GM21619 (cell line): ENCODE results near the gene IL36RN.

Experiments
- ATAC-seq: cut with Tn5 transposase; IDR thresholded peaks from one replicate; pipeline ENCODE4 v1.9.1; 2021; ENCODE audit not compliant: unreplicated experiment

Gene IL36RN

GRCh38 chr2:113046465-113046864 lies 12.5 kb upstream of the IL36RN start:
- ATAC-seq = no peak

DNA sequence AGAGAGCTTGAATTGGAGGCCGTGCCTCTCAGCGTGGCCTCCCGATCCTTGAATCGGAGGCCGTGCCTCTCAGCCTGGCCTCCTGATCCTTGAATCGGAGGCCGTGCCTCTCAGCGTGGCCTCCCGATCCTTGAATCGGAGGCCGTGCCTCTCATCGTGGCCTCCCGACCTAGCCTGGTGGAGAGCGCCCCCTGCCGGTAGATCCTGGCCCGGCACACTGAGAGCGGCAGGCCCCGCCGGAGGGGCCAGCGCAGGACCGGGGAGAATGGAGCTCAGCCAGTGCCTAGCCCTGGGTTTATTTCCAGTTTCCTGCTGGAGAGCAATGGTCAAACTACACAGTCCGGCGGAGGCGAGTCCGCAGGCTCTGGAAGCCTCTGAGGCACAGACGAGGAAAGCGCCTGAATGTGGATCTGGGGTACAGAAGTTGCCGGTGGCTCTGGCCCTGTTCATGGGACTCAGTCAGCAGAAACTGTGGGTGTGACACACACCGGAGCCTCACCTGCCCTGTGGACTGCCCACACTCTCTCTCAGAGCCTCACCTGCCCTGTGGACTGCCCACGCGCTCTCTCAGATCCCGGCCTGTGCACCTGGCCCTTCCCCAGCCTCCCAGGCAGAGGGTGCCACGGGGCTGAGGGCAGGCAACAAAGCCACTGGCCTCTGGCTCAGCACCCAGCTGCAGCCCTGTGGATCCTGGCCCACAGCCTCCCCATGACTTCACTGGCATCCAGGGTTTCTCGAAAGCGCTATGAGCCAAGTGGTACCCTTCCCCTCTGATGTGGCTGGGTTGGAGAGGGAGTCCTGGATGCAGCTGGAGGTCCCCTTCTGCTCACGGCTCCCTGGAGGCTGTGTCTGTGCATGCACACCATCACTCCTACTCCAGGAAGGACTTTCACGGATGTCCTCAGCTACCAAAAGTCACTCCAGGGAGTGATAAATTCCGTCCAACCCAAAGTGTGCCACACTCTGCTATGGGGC lies 7.8 kb upstream of the IL36RN start:
- no peak for ATAC-seq

- ATAC-seq = no peak
Observed at GRCh38 chr2:113052396-113052917, 6.5 kb upstream of the IL36RN start, which contains the start of gene IL36B. Gene IL36B (minus strand): TSS chr2:113052867.

DNA sequence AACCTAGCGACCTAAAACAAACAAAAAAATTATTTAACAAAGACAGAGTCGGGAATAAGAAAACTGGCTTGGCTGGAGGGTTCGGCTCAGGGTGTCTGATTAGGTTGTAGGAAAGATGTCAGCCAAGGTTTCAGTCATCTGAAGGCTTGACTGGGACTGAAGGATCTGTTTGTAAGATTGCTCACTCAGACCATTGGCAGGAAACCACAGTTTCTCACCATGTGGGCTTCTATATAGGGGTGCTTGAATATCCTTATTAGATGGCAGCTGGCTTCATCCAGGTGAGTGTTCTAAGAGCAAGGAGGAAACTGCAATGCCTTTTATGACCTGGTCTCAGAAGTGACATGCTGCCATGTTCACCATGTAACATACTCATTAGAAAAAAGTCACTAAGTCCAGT lies 5.3 kb upstream of the IL36RN start:
- ATAC-seq = no peak

DNA sequence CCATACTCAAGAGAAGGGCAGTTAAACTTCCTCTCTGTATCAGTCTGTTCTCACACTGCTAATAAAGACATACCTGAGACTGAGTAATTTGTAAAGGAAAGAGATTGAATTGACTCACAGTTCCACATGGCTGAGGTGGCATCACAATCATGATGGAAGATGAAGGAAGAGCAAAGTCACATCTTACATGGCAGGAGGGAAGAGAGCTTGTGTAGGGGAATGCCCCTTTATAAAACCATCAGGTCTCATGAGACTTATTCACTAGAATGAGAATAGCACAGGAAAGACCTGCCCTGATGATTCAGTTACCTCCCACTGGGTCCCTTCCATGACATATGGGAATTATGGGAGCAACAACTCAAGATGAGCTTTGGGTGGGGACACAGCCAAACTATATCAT lies 4.9 kb upstream of the IL36RN start:
- no peak for ATAC-seq

- no peak for ATAC-seq
Observed at GRCh38 chr2:113056521-113056920, 2.5 kb upstream of the IL36RN start.

DNA sequence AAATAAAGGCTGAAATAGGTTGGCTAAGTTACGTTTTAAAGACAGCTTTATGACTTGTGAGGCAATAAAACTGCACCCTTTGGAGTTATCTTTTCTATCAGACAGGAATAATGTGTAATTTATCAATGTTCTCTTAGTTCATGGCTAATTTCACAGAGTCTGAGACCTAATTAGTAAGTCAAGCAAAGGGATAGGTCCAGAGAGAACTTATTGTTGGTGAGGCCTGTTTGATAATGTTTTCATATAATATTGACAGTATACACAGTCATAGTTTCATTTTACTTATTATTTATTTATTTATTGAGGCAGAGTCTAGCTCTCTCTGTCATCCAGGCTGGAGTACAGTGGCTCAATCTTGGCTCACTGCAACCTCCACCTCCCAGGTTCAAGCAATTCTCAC lies 1.9 kb upstream of the IL36RN start:
- no peak for ATAC-seq

DNA sequence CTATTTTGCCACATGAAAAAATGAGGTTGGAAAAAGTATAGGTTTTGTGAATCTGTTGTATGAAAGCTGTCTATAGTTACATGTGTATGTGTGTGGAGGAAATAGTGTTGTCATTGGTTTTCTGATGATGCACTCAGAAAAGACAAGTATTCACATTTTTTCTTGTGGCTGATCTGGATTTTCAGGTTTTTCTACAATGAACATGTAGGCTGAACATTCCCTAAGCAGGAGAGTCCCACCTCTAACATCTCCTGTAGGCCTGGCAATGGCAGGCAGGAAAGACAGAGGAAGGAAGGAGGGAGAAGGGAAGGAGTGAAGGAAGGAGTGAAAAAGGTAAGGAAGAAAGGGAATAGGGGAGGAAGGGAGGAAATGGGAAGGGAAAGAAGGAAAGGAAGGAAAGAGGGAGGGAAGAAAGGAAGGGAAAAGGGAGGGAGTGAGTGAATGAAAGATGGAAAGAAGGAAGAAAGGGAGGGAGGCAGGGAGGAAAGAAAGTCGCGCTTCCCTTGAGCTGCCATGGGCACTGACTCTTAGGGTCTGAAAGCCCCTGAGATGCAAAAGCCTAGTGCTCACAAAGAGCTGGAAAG lies 495 bp upstream of the IL36RN start:
- ATAC-seq = no peak

- no peak for ATAC-seq
Observed at GRCh38 chr2:113060396-113060795, 1.4 kb downstream of the IL36RN start.

GRCh38 chr2:113060796-113061195 lies 1.8 kb downstream of the IL36RN start:
- no peak for ATAC-seq

- no peak for ATAC-seq
Observed at GRCh38 chr2:113061241-113061640, 2.2 kb downstream of the IL36RN start.

GRCh38 chr2:113061896-113062770 lies 3.1 kb downstream of the IL36RN start:
- ATAC-seq = no peak

DNA sequence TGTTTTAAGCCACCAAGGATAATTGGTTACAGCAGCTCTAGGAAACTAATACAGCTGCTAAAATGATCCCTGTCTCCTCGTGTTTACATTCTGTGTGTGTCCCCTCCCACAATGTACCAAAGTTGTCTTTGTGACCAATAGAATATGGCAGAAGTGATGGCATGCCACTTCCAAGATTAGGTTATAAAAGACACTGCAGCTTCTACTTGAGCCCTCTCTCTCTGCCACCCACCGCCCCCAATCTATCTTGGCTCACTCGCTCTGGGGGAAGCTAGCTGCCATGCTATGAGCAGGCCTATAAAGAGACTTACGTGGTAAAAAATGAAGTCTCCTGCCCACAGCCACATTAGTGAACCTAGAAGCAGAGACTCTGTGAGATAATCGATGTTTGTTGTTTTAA lies 5.3 kb downstream of the IL36RN start:
- no peak for ATAC-seq

DNA sequence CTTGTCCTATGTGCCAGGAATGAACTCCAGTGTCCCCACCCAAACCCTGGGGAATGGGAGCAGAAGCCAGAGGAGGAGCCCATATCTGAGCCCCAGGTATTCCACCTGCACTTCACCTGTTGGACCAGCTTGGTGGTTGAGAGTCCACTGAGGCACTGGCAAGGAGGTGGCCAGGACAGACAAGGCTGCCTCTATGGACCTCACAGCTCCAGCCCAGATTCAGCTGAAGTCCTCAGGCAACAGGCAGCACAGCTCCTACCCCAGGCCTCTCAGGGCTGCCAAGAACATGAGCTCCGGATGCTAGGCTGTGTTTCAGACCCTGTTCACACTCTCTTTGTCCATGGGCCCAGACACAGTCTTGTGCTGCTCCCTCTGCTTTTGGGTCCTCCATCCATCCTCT lies 5.9 kb downstream of the IL36RN start:
- no peak for ATAC-seq

DNA sequence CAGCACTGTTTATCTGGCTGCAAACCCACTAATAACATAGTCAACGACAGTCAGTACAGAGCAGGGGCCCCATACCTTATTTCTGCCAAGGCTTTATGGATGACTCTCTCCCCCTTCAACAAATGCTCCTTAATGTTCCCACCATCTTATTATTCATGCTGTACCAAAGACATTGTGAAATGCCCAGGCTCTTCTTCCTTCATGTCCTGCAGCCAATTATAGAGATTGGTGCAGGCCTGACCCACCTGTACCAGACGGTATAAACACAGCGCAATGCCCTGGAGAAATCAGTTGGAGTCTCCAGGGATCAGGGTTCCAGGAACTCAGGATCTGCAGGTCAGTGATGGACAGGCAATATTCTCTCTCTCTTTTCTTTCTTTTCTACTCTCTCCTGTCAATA lies 8.7 kb downstream of the IL36RN start, which contains the start of gene IL1F10:
Gene IL1F10, plus strand, starts transcription at position 290 of the 400 bp plus-strand sequence. CDS start 4,769 bp downstream, outside the sequence.
- ATAC-seq = no peak

GRCh38 chr2:113068249-113068648 lies 9.3 kb downstream of the IL36RN start:
- ATAC-seq = no peak

- no peak for ATAC-seq
Observed at GRCh38 chr2:113068706-113069485, 9.9 kb downstream of the IL36RN start.

DNA sequence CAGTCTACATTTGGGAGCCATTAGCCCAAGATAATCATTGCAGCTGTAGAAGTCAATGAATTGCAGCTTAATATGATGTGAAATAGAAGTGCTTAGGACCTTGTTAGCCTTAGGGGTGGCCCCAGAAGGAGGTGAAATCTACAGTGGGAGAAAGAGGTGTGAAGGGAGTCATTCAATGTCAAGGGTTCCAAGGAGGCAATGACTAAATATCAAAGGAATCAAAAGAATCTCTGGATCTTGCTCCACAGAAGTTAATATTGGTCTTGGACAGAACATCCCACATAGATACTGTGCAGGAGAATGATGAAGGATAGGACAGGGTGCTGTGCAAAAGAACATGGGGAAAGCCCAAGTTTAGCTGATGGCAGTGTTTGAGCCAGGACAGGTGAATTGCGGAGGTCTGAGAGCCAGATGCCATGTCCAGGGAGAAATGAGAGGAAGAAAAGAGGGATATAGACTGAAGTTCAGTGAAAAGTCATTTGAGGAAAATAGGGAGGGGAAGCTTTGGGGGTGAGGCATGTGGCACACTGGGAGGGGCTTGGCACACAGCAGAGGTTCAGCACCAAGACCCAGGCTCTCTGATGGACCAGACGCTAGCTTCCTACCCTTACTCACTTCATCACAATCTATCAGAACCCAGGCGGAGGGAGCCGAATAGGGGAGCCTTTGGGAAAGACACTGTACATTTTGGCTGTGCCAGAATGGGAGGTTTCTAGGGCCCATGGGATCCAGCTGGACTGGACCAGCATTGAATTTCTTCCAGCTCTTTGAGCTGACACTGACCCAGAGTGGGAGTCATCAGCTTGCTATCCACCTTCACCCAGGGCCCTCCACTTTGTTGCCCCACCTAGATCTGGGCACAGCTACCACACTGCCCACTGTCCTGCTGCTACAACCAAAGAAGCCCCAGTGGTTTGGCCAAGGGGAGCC lies 10.9 kb downstream of the IL36RN start:
- ATAC-seq = no peak

GRCh38 chr2:113070606-113070975 lies 11.6 kb downstream of the IL36RN start:
- ATAC-seq = no peak
